ENCODE measurements around the gene TIMM9.

Gene TIMM9, protein sequence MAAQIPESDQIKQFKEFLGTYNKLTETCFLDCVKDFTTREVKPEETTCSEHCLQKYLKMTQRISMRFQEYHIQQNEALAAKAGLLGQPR

DNA sequence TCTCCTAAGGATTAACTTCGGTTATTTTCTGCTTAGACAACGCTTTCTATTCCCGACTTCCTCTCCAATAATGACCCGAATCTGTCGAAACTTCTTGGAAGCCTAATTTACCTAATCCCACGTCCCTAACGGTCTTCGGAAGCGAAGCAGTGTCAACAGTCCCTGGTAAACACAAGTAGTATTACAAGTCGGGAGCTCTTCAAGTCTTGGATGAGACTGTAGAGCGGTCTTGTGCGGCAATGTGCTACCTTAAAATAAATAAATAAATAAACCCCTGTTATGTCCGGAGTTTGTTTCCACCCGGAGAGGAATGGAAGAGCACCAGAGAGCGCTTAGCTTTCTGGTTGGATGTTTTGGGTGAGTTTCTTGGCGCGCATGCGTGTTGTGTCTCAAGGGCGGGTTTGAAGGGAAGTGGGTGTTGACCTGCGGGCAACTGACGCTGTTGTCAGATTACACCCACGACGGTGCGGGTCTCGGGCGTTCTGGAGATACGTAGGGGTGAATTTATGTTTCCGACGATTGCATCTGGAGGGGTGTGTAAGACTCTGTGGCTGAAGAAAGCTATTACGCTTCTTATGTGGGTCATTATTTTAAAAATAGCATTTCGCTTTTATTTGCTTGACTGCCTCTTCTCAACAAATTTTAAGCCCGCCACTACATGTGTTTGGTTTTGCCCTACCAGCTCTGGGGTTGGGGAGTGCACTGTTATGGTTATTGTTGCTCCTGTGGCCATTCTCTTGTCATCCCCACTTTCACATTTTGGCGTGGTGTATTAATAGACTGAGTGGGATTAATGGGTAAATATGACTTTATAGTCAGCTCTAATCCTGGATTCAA, at the start of gene TIMM9, which contains the start of gene KIAA0586:
Gene TIMM9, minus strand, starts transcription at position 251 of the 837 bp plus-strand sequence. CDS start 15,586 bp downstream, outside the sequence.
Gene KIAA0586, plus strand, starts transcription at position 439 of the 837 bp plus-strand sequence. CDS start 546 bp downstream, outside the sequence.
- peak within 1 kb of the TSS; percentile 99 for H3K27ac ChIP-seq
- no peaks in the 10 kb centered on the region for H3K9me3 ChIP-seq (ENCODE audit: severe bottlenecking)
- H3K4me3 ChIP-seq (ENCODE audit: low read depth, low read length), result peak within 1 kb of the TSS; percentile 85
- peaks cover 33% of the 10 kb centered on the region for H3K36me3 ChIP-seq
- TF ChIP-seq, protein P1, sequence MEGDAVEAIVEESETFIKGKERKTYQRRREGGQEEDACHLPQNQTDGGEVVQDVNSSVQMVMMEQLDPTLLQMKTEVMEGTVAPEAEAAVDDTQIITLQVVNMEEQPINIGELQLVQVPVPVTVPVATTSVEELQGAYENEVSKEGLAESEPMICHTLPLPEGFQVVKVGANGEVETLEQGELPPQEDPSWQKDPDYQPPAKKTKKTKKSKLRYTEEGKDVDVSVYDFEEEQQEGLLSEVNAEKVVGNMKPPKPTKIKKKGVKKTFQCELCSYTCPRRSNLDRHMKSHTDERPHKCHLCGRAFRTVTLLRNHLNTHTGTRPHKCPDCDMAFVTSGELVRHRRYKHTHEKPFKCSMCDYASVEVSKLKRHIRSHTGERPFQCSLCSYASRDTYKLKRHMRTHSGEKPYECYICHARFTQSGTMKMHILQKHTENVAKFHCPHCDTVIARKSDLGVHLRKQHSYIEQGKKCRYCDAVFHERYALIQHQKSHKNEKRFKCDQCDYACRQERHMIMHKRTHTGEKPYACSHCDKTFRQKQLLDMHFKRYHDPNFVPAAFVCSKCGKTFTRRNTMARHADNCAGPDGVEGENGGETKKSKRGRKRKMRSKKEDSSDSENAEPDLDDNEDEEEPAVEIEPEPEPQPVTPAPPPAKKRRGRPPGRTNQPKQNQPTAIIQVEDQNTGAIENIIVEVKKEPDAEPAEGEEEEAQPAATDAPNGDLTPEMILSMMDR (IDR thresholded peaks at IDR 0.05; ENCODE audit: low read depth, low read length), result no peak
- peak; percentile 98 for DNase-seq
- no peaks in the 10 kb centered on the region for H3K27me3 ChIP-seq (ENCODE audit: insufficient read depth, low read depth, severe bottlenecking)

DNA sequence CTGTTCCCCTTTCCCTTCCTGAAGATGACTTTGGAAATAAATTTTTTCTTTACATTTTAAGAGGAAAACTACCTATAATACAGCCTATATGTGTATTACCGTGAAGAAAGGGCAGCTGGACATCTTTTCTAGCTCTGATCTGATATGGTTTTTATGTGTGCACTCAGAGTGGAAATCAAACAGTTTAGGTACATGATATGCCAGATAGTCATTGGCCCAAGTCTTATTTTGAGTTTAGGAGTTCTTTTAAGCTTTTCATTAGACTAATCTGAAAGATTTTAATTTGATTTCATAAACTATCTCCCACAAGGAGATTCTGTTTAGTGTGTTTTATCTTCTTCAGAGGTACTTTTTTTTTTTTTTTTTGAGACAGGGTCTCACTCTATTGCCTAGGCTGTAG, 49.0 kb upstream of the TIMM9 start:
- Histone ChIP-seq H3K4me3 (ENCODE audit: low read depth, low read length) (no peak overlapping the region), H3K27ac (no peak overlapping the region), H3K9me3 (ENCODE audit: severe bottlenecking) (no peaks in the 10 kb centered on the region), H3K27me3 (ENCODE audit: insufficient read depth, low read depth, severe bottlenecking) (no peaks in the 10 kb centered on the region), H3K36me3 (peaks cover 9% of the 10 kb centered on the region)
- TF ChIP-seq, protein P1 (IDR thresholded peaks at IDR 0.05; ENCODE audit: low read depth, low read length), result no peak
- no peak for DNase-seq

DNA sequence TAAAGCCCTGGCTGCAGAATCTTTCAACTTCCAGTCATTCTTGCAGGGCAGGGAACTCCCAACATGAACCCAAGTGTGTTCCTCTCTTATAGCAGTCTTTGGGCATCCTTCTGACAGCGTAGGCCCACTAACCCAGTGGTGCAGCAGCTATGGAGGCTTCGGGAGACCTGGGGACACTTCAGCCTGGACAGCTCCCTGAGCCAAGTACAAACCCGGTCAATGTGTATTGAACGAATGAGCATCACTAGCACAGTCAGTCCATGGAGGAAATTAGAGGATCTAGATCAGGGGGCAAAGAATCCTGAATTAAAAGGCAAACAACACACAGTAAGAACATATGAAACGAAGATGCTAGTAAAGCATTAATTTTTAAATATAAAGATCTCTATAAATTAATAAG, 42.0 kb upstream of the TIMM9 start:
- Histone ChIP-seq H3K27ac (no peak overlapping the region), H3K4me3 (ENCODE audit: low read depth, low read length) (no peak overlapping the region), H3K27me3 (ENCODE audit: insufficient read depth, low read depth, severe bottlenecking) (no peaks in the 10 kb centered on the region), H3K9me3 (ENCODE audit: severe bottlenecking) (no peaks in the 10 kb centered on the region), H3K36me3 (peaks cover 35% of the 10 kb centered on the region)
- no peak for DNase-seq
- TF ChIP-seq, protein P1 (IDR thresholded peaks at IDR 0.05; ENCODE audit: low read depth, low read length), result no peak

DNA sequence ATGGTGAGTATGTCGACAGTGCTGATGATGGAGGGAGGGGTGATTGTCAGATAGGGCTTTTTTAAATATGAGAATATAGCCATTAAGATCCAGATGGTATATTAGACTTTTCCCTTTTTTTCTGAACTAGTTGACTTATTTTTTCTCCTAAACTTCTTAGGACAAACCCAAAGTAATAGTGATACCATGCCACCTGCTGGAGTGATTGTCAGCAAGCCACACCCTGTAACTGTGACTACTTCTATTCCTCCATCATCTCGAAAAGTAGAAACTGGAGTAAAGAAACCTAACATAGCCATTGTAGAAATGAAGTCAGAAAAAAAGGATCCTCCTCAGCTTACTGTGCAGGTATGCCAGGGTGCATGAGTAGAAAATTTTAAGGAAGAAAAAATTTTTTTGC, 40.2 kb upstream of the TIMM9 start:
- no peak overlapping the region for H3K27ac ChIP-seq
- TF ChIP-seq, protein P1 (IDR thresholded peaks at IDR 0.05; ENCODE audit: low read depth, low read length), result no peak
- peaks cover 41% of the 10 kb centered on the region for H3K36me3 ChIP-seq
- no peak overlapping the region for H3K4me3 ChIP-seq (ENCODE audit: low read depth, low read length)
- H3K9me3 ChIP-seq (ENCODE audit: severe bottlenecking), result no peaks in the 10 kb centered on the region
- DNase-seq, result no peak
- H3K27me3 ChIP-seq (ENCODE audit: insufficient read depth, low read depth, severe bottlenecking), result no peaks in the 10 kb centered on the region

DNA sequence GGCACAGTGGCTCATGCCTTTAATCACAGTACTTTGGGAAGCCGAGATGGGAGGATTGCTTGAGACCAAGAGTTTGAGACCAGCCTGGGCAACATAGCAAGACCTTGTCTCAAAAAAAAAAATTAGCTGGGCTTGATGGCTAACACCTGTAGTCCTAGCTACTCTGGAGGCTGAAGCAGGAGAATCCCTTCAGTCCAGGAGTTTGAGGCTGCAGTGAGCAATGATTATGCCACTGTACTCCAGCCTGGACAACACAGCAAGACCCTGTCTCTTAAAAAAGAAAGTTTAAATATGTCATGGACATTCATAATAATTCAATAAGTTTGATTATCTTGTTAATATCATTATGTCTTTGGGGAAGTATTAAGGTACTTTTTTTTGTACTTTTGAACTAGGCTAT, 39.1 kb upstream of the TIMM9 start:
- TF ChIP-seq, protein P1 (IDR thresholded peaks at IDR 0.05; ENCODE audit: low read depth, low read length), result no peak
- no peak for DNase-seq
- H3K4me3 ChIP-seq (ENCODE audit: low read depth, low read length), result no peak overlapping the region
- peaks cover 46% of the 10 kb centered on the region for H3K36me3 ChIP-seq
- H3K27me3 ChIP-seq (ENCODE audit: insufficient read depth, low read depth, severe bottlenecking), result no peaks in the 10 kb centered on the region
- no peak overlapping the region for H3K27ac ChIP-seq
- H3K9me3 ChIP-seq (ENCODE audit: severe bottlenecking), result no peaks in the 10 kb centered on the region

All from WERI-Rb-1 (cell line).